HFF-Myc (cell line): Measurements from ENCODE around the gene MAGEC1.
"Not testable (repeated sequence)": the region's sequence is repeated elsewhere in the genome, so short reads cannot be mapped to it uniquely, and the experiment has no call there.

Source experiments
- DNase-seq: peaks from one replicate; pipeline ENCODE4 v3.0.0-alpha.2; 2011; ENCODE audit warnings: low read depth; ENCODE audit errors: extremely low read depth
- H3K4me3 ChIP-seq: replicated peaks from 2 replicates; pipeline ENCODE4 v1.5.1; 2011; ENCODE audit warnings: low read depth, mild to moderate bottlenecking, control low read depth, low read length
- CTCF ChIP-seq: IDR thresholded peaks from 2 replicates; pipeline ENCODE4 v1.5.1; 2012; ENCODE audit warnings: mild to moderate bottlenecking, low read depth, low read length, control low read depth; ENCODE audit errors: missing control alignments

MAGEC1 gene, protein sequence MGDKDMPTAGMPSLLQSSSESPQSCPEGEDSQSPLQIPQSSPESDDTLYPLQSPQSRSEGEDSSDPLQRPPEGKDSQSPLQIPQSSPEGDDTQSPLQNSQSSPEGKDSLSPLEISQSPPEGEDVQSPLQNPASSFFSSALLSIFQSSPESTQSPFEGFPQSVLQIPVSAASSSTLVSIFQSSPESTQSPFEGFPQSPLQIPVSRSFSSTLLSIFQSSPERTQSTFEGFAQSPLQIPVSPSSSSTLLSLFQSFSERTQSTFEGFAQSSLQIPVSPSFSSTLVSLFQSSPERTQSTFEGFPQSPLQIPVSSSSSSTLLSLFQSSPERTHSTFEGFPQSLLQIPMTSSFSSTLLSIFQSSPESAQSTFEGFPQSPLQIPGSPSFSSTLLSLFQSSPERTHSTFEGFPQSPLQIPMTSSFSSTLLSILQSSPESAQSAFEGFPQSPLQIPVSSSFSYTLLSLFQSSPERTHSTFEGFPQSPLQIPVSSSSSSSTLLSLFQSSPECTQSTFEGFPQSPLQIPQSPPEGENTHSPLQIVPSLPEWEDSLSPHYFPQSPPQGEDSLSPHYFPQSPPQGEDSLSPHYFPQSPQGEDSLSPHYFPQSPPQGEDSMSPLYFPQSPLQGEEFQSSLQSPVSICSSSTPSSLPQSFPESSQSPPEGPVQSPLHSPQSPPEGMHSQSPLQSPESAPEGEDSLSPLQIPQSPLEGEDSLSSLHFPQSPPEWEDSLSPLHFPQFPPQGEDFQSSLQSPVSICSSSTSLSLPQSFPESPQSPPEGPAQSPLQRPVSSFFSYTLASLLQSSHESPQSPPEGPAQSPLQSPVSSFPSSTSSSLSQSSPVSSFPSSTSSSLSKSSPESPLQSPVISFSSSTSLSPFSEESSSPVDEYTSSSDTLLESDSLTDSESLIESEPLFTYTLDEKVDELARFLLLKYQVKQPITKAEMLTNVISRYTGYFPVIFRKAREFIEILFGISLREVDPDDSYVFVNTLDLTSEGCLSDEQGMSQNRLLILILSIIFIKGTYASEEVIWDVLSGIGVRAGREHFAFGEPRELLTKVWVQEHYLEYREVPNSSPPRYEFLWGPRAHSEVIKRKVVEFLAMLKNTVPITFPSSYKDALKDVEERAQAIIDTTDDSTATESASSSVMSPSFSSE

DNA sequence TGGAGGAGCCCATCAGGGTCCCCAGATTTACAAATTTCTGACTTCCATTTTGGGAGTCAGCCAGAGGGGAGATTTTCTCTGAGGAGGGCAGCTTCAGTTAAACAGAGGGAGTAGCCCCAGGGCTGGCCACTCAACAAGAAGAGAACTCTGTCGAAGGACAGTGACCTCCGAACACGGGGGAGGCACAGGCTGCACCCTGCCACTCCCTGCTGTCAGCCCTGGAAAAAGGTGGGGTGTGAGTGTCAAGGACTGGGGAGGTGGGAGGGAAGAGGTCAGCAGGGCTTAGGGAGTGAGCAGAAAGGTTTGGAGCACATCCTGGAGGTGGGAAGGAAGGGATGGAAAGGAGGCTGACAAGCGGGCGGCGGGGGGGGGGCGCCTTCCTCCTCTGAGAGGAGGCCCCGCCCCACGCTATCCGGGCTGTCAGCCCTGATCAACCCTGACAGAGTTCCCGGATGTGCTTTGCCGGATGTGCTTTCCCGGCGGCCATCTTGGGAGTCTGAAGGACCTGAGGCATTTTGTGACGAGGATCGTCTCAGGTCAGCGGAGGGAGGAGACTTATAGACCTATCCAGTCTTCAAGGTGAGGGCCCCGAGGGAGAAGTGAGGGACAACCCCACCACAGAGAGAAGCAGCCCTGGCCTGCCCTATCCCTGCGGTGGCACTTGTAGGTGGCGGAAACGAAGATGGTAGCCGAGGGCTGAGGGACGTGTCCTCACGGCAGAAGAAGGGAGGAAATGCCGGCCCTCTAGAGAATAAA, at the start of gene MAGEC1:
TSS of gene MAGEC1 (plus strand) at position 495 of the 756 bp plus-strand sequence. CDS start 1,179 bp downstream, outside the sequence.
- no peak for TF ChIP-seq CTCF
- H3K4me3 ChIP-seq = no peak within 1 kb of the TSS
- no peak for DNase-seq

- no peak for TF ChIP-seq CTCF
- no peak overlapping the region for H3K4me3 ChIP-seq
- DNase-seq = no peak
Observed at GRCh38 chrX:141857479-141857878, 46.2 kb upstream of the MAGEC1 start.

DNA sequence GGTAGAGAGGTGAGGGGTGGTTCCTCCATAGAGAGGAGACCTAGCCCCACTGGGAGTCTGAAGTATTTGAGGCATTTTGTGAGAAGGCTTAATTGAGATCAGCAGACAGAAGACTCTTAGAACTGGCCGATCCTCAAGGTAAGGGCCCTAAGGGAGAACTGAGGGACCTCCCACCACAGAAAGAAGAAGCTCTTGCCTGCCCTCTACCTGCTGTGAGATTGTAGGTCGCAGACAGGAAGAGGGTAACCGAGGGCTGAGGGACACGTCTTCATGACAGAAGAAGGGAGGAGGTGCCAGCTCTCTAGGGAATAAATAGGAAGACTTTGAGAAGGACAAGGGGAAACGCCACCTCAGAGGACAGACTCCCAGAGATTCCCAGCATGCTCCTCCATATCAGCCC, 24.1 kb upstream of the MAGEC1 start:
- no peak for TF ChIP-seq CTCF
- no peak overlapping the region for H3K4me3 ChIP-seq
- DNase-seq = no peak

DNA sequence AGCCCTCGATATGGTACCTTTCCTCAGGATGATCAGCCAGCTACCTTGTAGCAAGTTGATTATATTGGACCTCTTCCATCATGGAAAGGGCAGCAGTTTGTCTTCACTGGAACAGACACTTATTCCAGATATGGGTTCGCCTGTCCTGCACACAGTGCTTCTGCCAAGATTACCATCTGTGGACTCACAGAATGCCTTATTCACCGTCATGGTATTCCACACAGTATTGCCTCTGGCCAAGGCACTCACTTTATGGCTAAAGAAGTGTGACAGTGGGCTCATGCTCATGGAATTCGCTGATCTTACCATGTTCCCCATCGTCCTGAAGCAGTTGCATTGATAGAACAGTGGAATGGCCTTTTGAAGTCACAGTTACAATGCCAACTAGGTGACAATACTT, 14.9 kb upstream of the MAGEC1 start:
- H3K4me3 ChIP-seq, DNase-seq: not testable (repeated sequence)

- DNase-seq = no peak
- TF ChIP-seq CTCF = no peak
- no peak overlapping the region for H3K4me3 ChIP-seq
Observed at GRCh38 chrX:141894733-141895132, 9.0 kb upstream of the MAGEC1 start.

- no peak for TF ChIP-seq CTCF
- no peak overlapping the region for H3K4me3 ChIP-seq
- no peak for DNase-seq
Observed at GRCh38 chrX:141897690-141898089, 6.0 kb upstream of the MAGEC1 start.
